GM21423 (cell line): ENCODE measurements around the gene NLRC5.
"Not testable (repeated sequence)": the region's sequence is repeated elsewhere in the genome, so short reads cannot be mapped to it uniquely, and the experiment has no call there.

ENCODE experiments used
- ATAC-seq: cut with Tn5 transposase; IDR thresholded peaks from one replicate; pipeline ENCODE4 v1.9.1; 2021; ENCODE audit warnings: mild to moderate bottlenecking, moderate library complexity; ENCODE audit not compliant: unreplicated experiment

Gene NLRC5

GRCh38 chr16:57093666-57094564 lies 104.6 kb downstream of the NLRC5 start:
- ATAC-seq: no peak

DNA sequence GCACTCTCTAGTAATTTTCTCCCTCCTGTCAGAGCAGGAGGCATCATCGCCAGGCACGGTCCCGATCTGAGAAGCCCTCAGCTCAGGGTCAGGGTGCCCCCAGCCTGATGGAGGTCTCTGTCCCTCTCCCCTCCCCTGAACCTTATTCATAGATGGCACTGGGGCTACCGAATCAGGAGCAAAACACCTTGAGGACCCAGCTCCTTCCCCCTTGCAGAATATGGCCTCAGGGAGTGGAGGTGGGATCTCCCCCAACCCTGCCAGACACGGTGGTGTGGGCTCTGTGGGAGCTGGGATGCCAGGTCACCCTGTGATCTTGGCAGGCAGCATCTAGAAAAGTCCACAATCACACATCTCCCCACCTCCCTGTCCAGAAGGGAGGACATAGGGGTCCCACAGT lies 105.6 kb downstream of the NLRC5 start:
- ATAC-seq: no peak

DNA sequence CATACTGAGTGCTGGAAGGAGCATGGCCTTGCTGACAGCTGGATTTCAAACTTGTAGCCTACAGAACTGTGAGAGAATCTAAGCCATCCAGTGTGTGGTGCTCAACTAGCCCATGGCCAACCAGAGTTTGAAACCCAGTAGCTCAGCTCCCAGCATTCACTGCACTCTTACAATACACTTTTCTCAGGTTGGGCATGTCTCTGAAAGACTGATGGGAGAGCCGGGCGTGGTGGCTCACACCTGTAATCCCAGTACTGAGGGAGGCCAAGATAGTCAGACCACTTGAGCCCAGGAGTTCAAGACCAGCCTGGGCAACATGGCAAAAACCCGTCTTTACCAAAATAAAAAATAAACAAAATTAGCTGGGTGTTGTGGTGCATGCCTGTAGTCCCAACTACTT lies 106.8 kb downstream of the NLRC5 start:
- ATAC-seq: no peak

- no peak for ATAC-seq
Observed at GRCh38 chr16:57096793-57097192, 107.4 kb downstream of the NLRC5 start.

GRCh38 chr16:57098188-57098841 lies 109.0 kb downstream of the NLRC5 start:
- ATAC-seq: no peak

DNA sequence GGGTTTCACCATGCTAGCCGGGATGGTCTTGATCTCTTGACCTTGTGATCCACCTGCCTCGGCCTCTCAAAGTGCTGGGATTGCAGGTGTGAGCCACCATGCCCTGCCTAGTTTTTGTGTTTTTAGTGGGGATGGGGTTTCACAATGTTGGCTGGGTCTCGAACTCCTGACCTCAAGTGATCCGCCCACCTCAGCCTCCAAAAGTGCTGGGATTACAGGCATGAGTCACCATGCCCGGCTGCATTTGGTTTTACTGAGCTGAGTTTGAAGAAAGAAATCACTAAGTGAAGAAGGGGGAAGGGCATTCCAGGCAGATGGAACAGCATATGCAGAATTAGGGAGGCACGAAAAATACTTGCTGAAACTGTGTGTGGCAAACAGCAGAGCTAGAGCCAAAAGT lies 110.6 kb downstream of the NLRC5 start:
- ATAC-seq: not testable (repeated sequence)

- no peak for ATAC-seq
Observed at GRCh38 chr16:57100445-57100844, 111.1 kb downstream of the NLRC5 start.

GRCh38 chr16:57102888-57103851 lies 113.8 kb downstream of the NLRC5 start:
- no peak for ATAC-seq

- ATAC-seq: no peak
Observed at GRCh38 chr16:57104706-57105105, 115.3 kb downstream of the NLRC5 start.

DNA sequence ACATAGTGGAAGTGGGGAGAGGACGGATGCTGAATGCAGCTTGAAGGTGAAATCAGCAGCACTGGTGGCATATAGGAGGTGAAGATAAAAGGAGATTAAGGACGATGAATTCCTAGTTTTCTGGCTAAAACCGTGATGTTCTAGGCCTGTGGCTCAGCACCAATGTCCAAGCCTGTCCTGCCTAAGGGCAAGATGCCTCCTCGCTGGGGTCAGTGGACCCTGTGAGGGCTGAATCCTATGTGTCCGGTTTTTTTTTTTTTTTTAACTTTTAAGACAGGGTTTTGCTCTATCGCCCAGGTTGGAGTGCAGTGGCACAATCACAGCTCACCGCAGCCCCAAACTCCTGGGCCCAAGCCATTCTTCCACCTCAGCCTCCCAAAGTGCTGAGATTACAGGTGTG lies 115.8 kb downstream of the NLRC5 start:
- no peak for ATAC-seq

DNA sequence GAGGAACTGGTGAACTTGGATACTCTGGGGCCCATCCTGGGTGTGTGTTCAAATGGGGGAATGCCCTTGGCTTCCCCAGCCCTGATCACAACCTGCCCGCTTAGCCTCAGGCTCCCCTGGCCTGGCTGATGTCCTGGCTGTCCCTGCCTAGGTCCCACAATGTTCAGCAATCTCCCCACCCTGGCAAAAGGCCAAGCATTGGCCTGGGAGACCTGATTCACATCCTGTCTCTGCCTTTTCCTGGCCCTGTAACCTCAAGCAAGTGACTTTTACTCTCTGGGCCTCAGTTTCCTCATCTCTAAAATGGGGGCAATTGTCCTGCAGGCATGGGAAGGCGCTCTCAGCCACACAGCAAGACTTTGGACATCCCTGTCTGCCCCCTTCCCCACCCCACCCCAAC lies 117.4 kb downstream of the NLRC5 start:
- ATAC-seq: no peak

- no peak for ATAC-seq
Observed at GRCh38 chr16:57107321-57107922, 118.1 kb downstream of the NLRC5 start.

GRCh38 chr16:57108432-57108831 lies 119.1 kb downstream of the NLRC5 start:
- ATAC-seq: no peak

GRCh38 chr16:57109259-57110105 lies 120.1 kb downstream of the NLRC5 start:
- not testable (repeated sequence) for ATAC-seq

GRCh38 chr16:57110937-57111336 lies 121.6 kb downstream of the NLRC5 start:
- no peak for ATAC-seq

GRCh38 chr16:57111420-57111819 lies 122.1 kb downstream of the NLRC5 start:
- no peak for ATAC-seq

- ATAC-seq: no peak
Observed at GRCh38 chr16:57112403-57113041, 123.2 kb downstream of the NLRC5 start.

GRCh38 chr16:57113042-57113453 lies 123.7 kb downstream of the NLRC5 start:
- ATAC-seq: no peak

DNA sequence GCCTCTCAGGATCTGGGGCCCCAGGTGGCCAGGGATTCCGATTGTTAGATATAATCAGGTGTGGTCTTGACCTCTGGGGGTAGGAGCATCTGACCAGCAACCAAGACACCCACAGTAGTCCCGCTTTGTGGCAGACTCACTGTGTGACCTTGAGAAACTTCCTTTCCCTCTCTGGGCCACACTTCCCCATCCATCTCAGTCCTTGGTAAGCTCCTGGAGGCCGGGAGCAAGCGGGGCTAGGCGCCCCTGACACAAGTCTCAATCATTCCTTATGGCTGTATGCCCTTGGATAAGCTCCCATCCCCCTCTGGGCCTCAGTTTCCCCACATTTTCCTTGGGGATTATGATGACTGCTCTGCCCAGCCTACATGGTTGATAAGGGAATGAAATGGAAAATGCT lies 124.3 kb downstream of the NLRC5 start:
- ATAC-seq: no peak
